CD4-positive, alpha-beta memory T cell (primary cell): Measurements from ENCODE around the gene DAO. TPM values are rescaled to one million over a fixed set of nuclear protein-coding genes. Genes with fewer than 3 reads are reported as not detected.
"Not testable (repeated sequence)": the region's sequence is repeated elsewhere in the genome, so short reads cannot be mapped to it uniquely, and the experiment has no call there.

Experiments
- CTCF ChIA-PET: fragments of 350-600 bp; sonication (Branson Sonifier 250); formaldehyde crosslinking; loops from one replicate; lab custom pipeline; 2021; ENCODE audit warnings: inconsistent platforms; ENCODE audit not compliant: partially characterized antibody; lab: Charles Lee
- POLR2A ChIA-PET: fragments of 350-600 bp; sonication (Branson Sonifier 250); formaldehyde crosslinking; loops from one replicate; lab custom pipeline; 2021; ENCODE audit not compliant: partially characterized antibody; lab: Charles Lee
- DNase-seq, 5 donors: peaks; one replicate each; pipeline versions ENCODE4 v3.0.0 to v3.0.0-alpha.2; 2020 to 2022; ENCODE audit warnings: mixed read lengths in 1 of 5
- H3K27ac ChIP-seq: one replicate; pipeline ENCODE4 v1.7.0; 2013; ENCODE audit warnings: low read depth, low read length
- H3K27me3 ChIP-seq: 2 replicates; pipeline ENCODE4 v1.7.0; 2013; ENCODE audit warnings: mild to moderate bottlenecking, low read length, moderate library complexity; ENCODE audit not compliant: insufficient read depth
- H3K36me3 ChIP-seq: 2 replicates; pipeline ENCODE4 v1.7.0; 2013; ENCODE audit warnings: mild to moderate bottlenecking, low read length, moderate library complexity; ENCODE audit not compliant: insufficient read depth
- H3K4me1 ChIP-seq: 2 replicates; pipeline ENCODE4 v1.7.0; 2013; ENCODE audit warnings: mild to moderate bottlenecking, low read length, moderate library complexity; ENCODE audit not compliant: insufficient read depth
- H3K4me3 ChIP-seq, 2 donors: one replicate each; pipeline ENCODE4 v1.7.0; 2013; ENCODE audit warnings: low read length in 2 of 2, mild to moderate bottlenecking in 1 of 2
- H3K9me3 ChIP-seq, 2 donors: one replicate each; pipeline ENCODE4 v1.7.0; 2013; ENCODE audit warnings: low read length in 2 of 2, control low read depth in 1 of 2; ENCODE audit not compliant: control insufficient read depth in 1 of 2
- H3K27ac Mint-ChIP-seq, 7 donors: one replicate each; pipeline ENCODE4 v1.8.0; 2020 to 2021; ENCODE audit warnings: mixed read lengths in 7 of 7, mild to moderate bottlenecking in 6 of 7, inconsistent platforms in 3 of 7, moderate library complexity in 3 of 7
- H3K27me3 Mint-ChIP-seq, 2 donors: one replicate each; pipeline ENCODE4 v1.8.0; 2020 to 2021; ENCODE audit warnings: mixed read lengths in 2 of 2
- H3K36me3 Mint-ChIP-seq, 2 donors: one replicate each; pipeline ENCODE4 v1.8.0; 2020 to 2021; ENCODE audit warnings: mixed read lengths in 2 of 2, inconsistent platforms in 1 of 2, mild to moderate bottlenecking in 1 of 2
- H3K4me1 Mint-ChIP-seq, 4 donors: one replicate each; pipeline ENCODE4 v1.8.0; 2020 to 2021; ENCODE audit warnings: mixed read lengths in 4 of 4, mild to moderate bottlenecking in 1 of 4
- H3K4me3 Mint-ChIP-seq, 8 donors: one replicate each; pipeline ENCODE4 v1.8.0; 2020 to 2021; ENCODE audit warnings: mixed read lengths in 8 of 8, mild to moderate bottlenecking in 7 of 8, moderate library complexity in 6 of 8, inconsistent platforms in 3 of 8
- H3K9me3 Mint-ChIP-seq, 8 donors: one replicate each; pipeline ENCODE4 v1.8.0; 2020 to 2021; ENCODE audit warnings: mixed read lengths in 8 of 8, mild to moderate bottlenecking in 5 of 8, inconsistent platforms in 3 of 8, moderate library complexity in 1 of 8
- intact Hi-C: fragments of 100-400 bp; cut with micrococcal nuclease; formaldehyde crosslinking; loops from one replicate; pipeline ENCODE4 v1.15.1; 2023
- polyA plus RNA-seq, 2 donors: library from polyadenylated mRNA; unstranded; fragments of 300-500 nt; fragmentation: Illumina TruSeq; gene quantifications; one replicate each; pipeline ENCODE4 v1.2.3, GENCODE V29; 2021
- total RNA-seq, 2 experiments: library from RNA; stranded (reverse); gene quantifications; one replicate each; pipeline ENCODE4 v1.2.3, GENCODE V29; 2021

DAO gene
- total and polyA plus RNA-seq, 4 experiments from 2014 or later = not detected

GRCh38 chr12:108859141-108859922 lies 20.6 kb upstream of the DAO start:
- peaks cover 28 to 46% (median 36%) of the 10 kb centered on the region in 4 donors for H3K4me1 Mint-ChIP-seq
- peaks cover 0 to 11% of the 10 kb centered on the region in 2 donors for H3K36me3 Mint-ChIP-seq
- H3K4me3 Mint-ChIP-seq = peak overlapping the region; percentile 77 to 91 (median 88)
- H3K4me1 ChIP-seq = peaks cover 38% of the 10 kb centered on the region
- not testable (repeated sequence) for H3K9me3 ChIP-seq, H3K27me3 ChIP-seq, H3K36me3 ChIP-seq, DNase-seq, H3K4me3 ChIP-seq, H3K27me3 Mint-ChIP-seq, H3K9me3 Mint-ChIP-seq, H3K27ac ChIP-seq
- ChIA-PET POLR2A (interaction anchor here (0.7 to 3.3 kb wide), 4 partner anchors 20 to 297 kb away, joined by 3 to 41 read pairs (median 14); partner anchors contain the start of genes ISCU and SELPLG), CTCF (interaction anchor here (1.8 kb wide), 1 partner anchor 25 kb away, joined by 4 read pairs; no protein-coding TSS in a partner anchor)
- intact Hi-C loops = loop anchor here (5.0 to 10.0 kb wide), 6 partner anchors 52 to 1495 kb away; partner anchors contain the start of genes KCTD10, MMAB, MVK and PRDM4
- peak overlapping the region; percentile 39 to 93 (median 83) for H3K27ac Mint-ChIP-seq

- H3K9me3 ChIP-seq = no peaks in the 10 kb centered on the region
- intact Hi-C loops = loop anchor here (5.0 to 10.0 kb wide), 6 partner anchors 53 to 1495 kb away; partner anchors contain the start of genes KCTD10, MMAB, MVK and PRDM4
- H3K27ac ChIP-seq = no peak overlapping the region
- no peaks in the 10 kb centered on the region for H3K36me3 ChIP-seq
- Mint-ChIP-seq H3K27ac (no peak overlapping the region), H3K27me3 (peaks cover 0 to 2% of the 10 kb centered on the region in 2 donors), H3K4me3 (no peak overlapping the region), H3K36me3 (peaks cover 0 to 11% of the 10 kb centered on the region in 2 donors), H3K9me3 (peaks cover 0 to 2% (median 0%) of the 10 kb centered on the region in 8 donors), H3K4me1 (peaks cover 25 to 46% (median 33%) of the 10 kb centered on the region in 4 donors)
- ChIA-PET POLR2A (interaction anchor here (0.6 to 3.3 kb wide), 5 partner anchors 16 to 298 kb away, joined by 3 to 41 read pairs (median 8); partner anchors contain the start of genes ISCU and SELPLG), CTCF (no interaction called here)
- no peak for DNase-seq
- H3K27me3 ChIP-seq = no peaks in the 10 kb centered on the region
- no peak overlapping the region for H3K4me3 ChIP-seq
- peaks cover 38% of the 10 kb centered on the region for H3K4me1 ChIP-seq
Observed at GRCh38 chr12:108859923-108860291, 20.0 kb upstream of the DAO start.

GRCh38 chr12:108860443-108860842 lies 19.4 kb upstream of the DAO start:
- H3K27me3 ChIP-seq = no peaks in the 10 kb centered on the region
- peak overlapping the region in 2 of 8 donors; percentile 11 to 58 for H3K4me3 Mint-ChIP-seq
- no peak for DNase-seq
- intact Hi-C loops = no loop called here
- no peak overlapping the region for H3K27ac ChIP-seq
- peaks cover 0 to 8% of the 10 kb centered on the region in 2 donors for H3K36me3 Mint-ChIP-seq
- H3K27me3 Mint-ChIP-seq = peaks cover 0 to 2% of the 10 kb centered on the region in 2 donors
- POLR2A ChIA-PET = interaction anchor here (0.6 kb wide), 1 partner anchor 15 kb away, joined by 4 read pairs; no protein-coding TSS in a partner anchor
- peaks cover 22 to 40% (median 28%) of the 10 kb centered on the region in 4 donors for H3K4me1 Mint-ChIP-seq
- CTCF ChIA-PET = no interaction called here
- H3K4me3 ChIP-seq = no peak overlapping the region
- peaks cover 0 to 2% (median 0%) of the 10 kb centered on the region in 8 donors for H3K9me3 Mint-ChIP-seq
- no peaks in the 10 kb centered on the region for H3K9me3 ChIP-seq
- H3K27ac Mint-ChIP-seq = peak overlapping the region in 1 of 7 donors; percentile 39
- peaks cover 37% of the 10 kb centered on the region for H3K4me1 ChIP-seq
- H3K36me3 ChIP-seq = no peaks in the 10 kb centered on the region

GRCh38 chr12:108861878-108862587 lies 17.9 kb upstream of the DAO start:
- Histone ChIP-seq H3K4me1 (peaks cover 23% of the 10 kb centered on the region), H3K4me3 (no peak overlapping the region), H3K36me3 (no peaks in the 10 kb centered on the region), H3K27ac (no peak overlapping the region), H3K27me3 (no peaks in the 10 kb centered on the region), H3K9me3 (no peaks in the 10 kb centered on the region)
- POLR2A ChIA-PET = interaction anchor here (0.8 kb wide), 1 partner anchor 24 kb away, joined by 3 read pairs; no protein-coding TSS in a partner anchor
- Mint-ChIP-seq H3K36me3 (peaks cover 0 to under 1% of the 10 kb centered on the region in 2 donors), H3K27ac (peak overlapping the region in 1 of 7 donors; percentile 43), H3K9me3 (peaks cover 0 to 2% (median 0%) of the 10 kb centered on the region in 8 donors), H3K4me3 (no peak overlapping the region), H3K4me1 (peaks cover 8 to 24% (median 13%) of the 10 kb centered on the region in 4 donors), H3K27me3 (peaks cover 0 to 2% of the 10 kb centered on the region in 2 donors)
- no peak for DNase-seq
- intact Hi-C loops = no loop called here
- CTCF ChIA-PET = interaction anchor here (0.6 kb wide), 1 partner anchor 12 kb away, joined by 3 read pairs; no protein-coding TSS in a partner anchor

GRCh38 chr12:108862588-108862959 lies 17.3 kb upstream of the DAO start:
- intact Hi-C loops = no loop called here
- H3K4me3 Mint-ChIP-seq = no peak overlapping the region
- H3K27me3 ChIP-seq = no peaks in the 10 kb centered on the region

GRCh38 chr12:108865169-108865568 lies 14.7 kb upstream of the DAO start:
- ChIA-PET POLR2A (no interaction called here), CTCF (interaction anchor here (0.7 to 1.3 kb wide), 2 partner anchors 15 to 19 kb away, joined by 3 to 4 read pairs; no protein-coding TSS in a partner anchor)
- no peaks in the 10 kb centered on the region for H3K27me3 ChIP-seq
- Mint-ChIP-seq H3K36me3 (no peaks in the 10 kb centered on the region), H3K4me3 (no peak overlapping the region), H3K4me1 (peaks cover 0 to 5% (median 0%) of the 10 kb centered on the region in 4 donors), H3K27ac (no peak overlapping the region), H3K9me3 (peaks cover 0 to 2% (median 0%) of the 10 kb centered on the region in 8 donors), H3K27me3 (peaks cover 0 to 2% of the 10 kb centered on the region in 2 donors)
- H3K27ac ChIP-seq = no peak overlapping the region
- H3K4me1 ChIP-seq = peaks cover 10% of the 10 kb centered on the region
- no peak overlapping the region for H3K4me3 ChIP-seq
- H3K9me3 ChIP-seq = no peaks in the 10 kb centered on the region
- no peak for DNase-seq
- intact Hi-C loops = no loop called here
- no peaks in the 10 kb centered on the region for H3K36me3 ChIP-seq

More at GRCh38 chr12:108862588-108862959, 17.3 kb upstream of the DAO start:
- ChIA-PET POLR2A (no interaction called here), CTCF (no interaction called here)
- Mint-ChIP-seq H3K36me3 (no peaks in the 10 kb centered on the region), H3K27me3 (peaks cover 0 to 2% of the 10 kb centered on the region in 2 donors), H3K4me1 (peaks cover 8 to 23% (median 13%) of the 10 kb centered on the region in 4 donors), H3K27ac (no peak overlapping the region), H3K9me3 (peaks cover 0 to 2% (median 0%) of the 10 kb centered on the region in 8 donors)
- H3K4me3 ChIP-seq = no peak overlapping the region
- no peaks in the 10 kb centered on the region for H3K36me3 ChIP-seq
- no peaks in the 10 kb centered on the region for H3K9me3 ChIP-seq
- no peak for DNase-seq
- H3K27ac ChIP-seq = no peak overlapping the region
- H3K4me1 ChIP-seq = peaks cover 23% of the 10 kb centered on the region
